A673 (cell line): ENCODE data around the gene GALNTL6. TPM values are rescaled to one million over a fixed set of nuclear protein-coding genes. Genes with fewer than 3 reads are reported as not detected.

Source experiments
- BruUV-seq: library from RNA; stranded (reverse); fragments of 400-500 nt; replicated peaks from 2 replicates; lab custom pipeline; 2021; lab: Mats Ljungman, UMichigan
- CTCF ChIA-PET: fragments of 300-600 bp; sonication (Branson Sonifier 250); formaldehyde crosslinking; loops from one replicate; lab custom pipeline; 2022; ENCODE audit warnings: antibody characterized with exemption; lab: Charles Lee
- POLR2A ChIA-PET: fragments of 300-600 bp; sonication (Branson Sonifier 250); formaldehyde crosslinking; loops from one replicate; lab custom pipeline; 2022; ENCODE audit warnings: antibody characterized with exemption; ENCODE audit not compliant: low non-redundant PET; lab: Charles Lee
- DNase-seq: peaks from one replicate; pipeline ENCODE4 v3.0.0-alpha.2; 2015; ENCODE audit warnings: low spot score
- H3K27ac ChIP-seq: fragments of 200-600 bp; sonication (generic); 2 replicates; pipeline ENCODE4 v1.5.1; 2016; ENCODE audit warnings: mixed run types, low read depth, mild to moderate bottlenecking, mixed read lengths, antibody characterized with exemption, low read length; ENCODE audit not compliant: poor library complexity, severe bottlenecking
- H3K27me3 ChIP-seq: fragments of 200-600 bp; sonication (generic); replicated peaks from 2 replicates; pipeline ENCODE4 v1.6.1; 2017; ENCODE audit warnings: mixed run types, low read depth, mild to moderate bottlenecking, mixed read lengths, antibody characterized with exemption, low read length; ENCODE audit not compliant: insufficient read depth, poor library complexity
- H3K36me3 ChIP-seq: fragments of 200-600 bp; sonication (generic); 2 replicates; pipeline ENCODE4 v1.6.1; 2016; ENCODE audit warnings: mixed run types, mild to moderate bottlenecking, mixed read lengths, antibody characterized with exemption, low read length; ENCODE audit not compliant: insufficient read depth, poor library complexity, severe bottlenecking
- H3K4me1 ChIP-seq: fragments of 200-600 bp; sonication (generic); 2 replicates; pipeline ENCODE4 v1.6.1; 2017; ENCODE audit warnings: mixed run types, mild to moderate bottlenecking, mixed read lengths, antibody characterized with exemption, low read length; ENCODE audit not compliant: insufficient read depth, poor library complexity, severe bottlenecking
- H3K4me3 ChIP-seq: fragments of 200-600 bp; sonication (generic); 2 replicates; pipeline ENCODE4 v1.5.1; 2016; ENCODE audit warnings: low read depth, mixed run types, mild to moderate bottlenecking, mixed read lengths, low read length; ENCODE audit not compliant: poor library complexity, severe bottlenecking
- H3K9me3 ChIP-seq: fragments of 200-600 bp; sonication (generic); 2 replicates; pipeline ENCODE4 v1.6.1; 2016; ENCODE audit warnings: mixed run types, low read depth, mild to moderate bottlenecking, mixed read lengths, antibody characterized with exemption, low read length; ENCODE audit not compliant: poor library complexity, severe bottlenecking
- EZH2 ChIP-seq: fragments of 200-600 bp; sonication (generic); IDR thresholded peaks from 2 replicates; pipeline ENCODE4 v1.6.1; 2017; ENCODE audit warnings: borderline replicate concordance, low read depth, mild to moderate bottlenecking, mixed read lengths, antibody characterized with exemption, low read length; ENCODE audit not compliant: poor library complexity, severe bottlenecking
- intact Hi-C: fragments of 100-400 bp; cut with micrococcal nuclease; formaldehyde crosslinking; loops from one replicate; pipeline ENCODE4 v1.10.0; 2022; ENCODE audit not compliant: unreplicated experiment
- total RNA-seq: library from RNA; stranded (reverse); gene quantifications from 2 replicates; pipeline ENCODE4 v1.2.3, GENCODE V29; 2021
- TF ChIP-seq, protein P1 (sequence below): fragments of 300-800, 200-600 bp; sonication (generic); conservative IDR thresholded peaks from 2 replicates; pipeline ENCODE4 v1.5.1; 2017; ENCODE audit warnings: low read depth, mild to moderate bottlenecking, antibody characterized with exemption, low read length, moderate library complexity, mixed read lengths

Gene GALNTL6
- total RNA-seq, 1 experiment from 2014 or later, result 0.30 TPM

DNA sequence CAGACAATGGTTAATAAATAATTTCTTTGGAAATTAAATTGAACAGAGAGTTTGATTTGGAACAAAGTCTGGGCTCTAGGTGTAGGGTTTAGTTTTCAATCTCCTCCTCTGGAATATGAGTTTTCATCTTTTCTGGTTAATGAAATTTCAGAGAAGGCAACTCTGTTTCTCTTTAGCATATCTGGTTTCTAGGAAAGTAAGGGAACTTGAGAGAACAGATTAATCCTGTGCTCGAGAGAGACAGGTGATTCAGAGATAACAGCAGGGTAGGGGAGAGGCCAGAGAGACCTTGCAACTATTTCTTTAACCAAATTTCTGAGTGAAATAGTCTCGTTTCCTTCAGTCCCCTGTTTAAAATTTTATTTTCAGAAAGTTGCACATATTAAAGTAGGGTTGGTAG is 275.4 kb downstream of the GALNTL6 start:
- CTCF ChIA-PET, result no interaction called here
- intact Hi-C loops, result no loop called here

DNA sequence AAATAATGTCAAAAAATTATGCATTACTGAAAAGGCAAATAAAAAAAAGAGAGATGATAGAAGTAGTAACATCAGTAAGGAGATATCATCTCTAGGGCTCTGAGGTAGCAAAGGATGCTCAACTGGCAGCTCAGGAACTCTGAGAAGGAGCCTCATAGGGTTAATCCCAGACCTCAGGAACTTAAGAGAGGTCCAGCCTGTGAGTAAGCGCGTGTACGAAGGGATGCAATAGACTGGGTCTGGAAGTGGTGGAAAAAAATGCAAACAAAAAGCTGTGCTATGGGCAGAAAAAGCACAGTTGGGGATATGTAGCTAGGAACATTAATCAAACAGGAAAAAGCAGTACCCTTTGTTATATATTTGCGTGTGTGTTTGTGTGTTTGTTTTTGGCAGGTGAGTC is 282.0 kb downstream of the GALNTL6 start:
- H3K36me3 ChIP-seq, result no peaks in the 10 kb centered on the region
- BruUV-seq, result no TSS peak
- H3K4me3 ChIP-seq, result no peak overlapping the region
- DNase-seq, result no peak
- no peaks in the 10 kb centered on the region for H3K9me3 ChIP-seq
- H3K27me3 ChIP-seq, result peaks cover 2% of the 10 kb centered on the region
- no peaks in the 10 kb centered on the region for H3K4me1 ChIP-seq
- intact Hi-C loops, result no loop called here
- ChIA-PET POLR2A (no interaction called here), CTCF (no interaction called here)
- H3K27ac ChIP-seq, result no peak overlapping the region
- TF ChIP-seq, protein P1, sequence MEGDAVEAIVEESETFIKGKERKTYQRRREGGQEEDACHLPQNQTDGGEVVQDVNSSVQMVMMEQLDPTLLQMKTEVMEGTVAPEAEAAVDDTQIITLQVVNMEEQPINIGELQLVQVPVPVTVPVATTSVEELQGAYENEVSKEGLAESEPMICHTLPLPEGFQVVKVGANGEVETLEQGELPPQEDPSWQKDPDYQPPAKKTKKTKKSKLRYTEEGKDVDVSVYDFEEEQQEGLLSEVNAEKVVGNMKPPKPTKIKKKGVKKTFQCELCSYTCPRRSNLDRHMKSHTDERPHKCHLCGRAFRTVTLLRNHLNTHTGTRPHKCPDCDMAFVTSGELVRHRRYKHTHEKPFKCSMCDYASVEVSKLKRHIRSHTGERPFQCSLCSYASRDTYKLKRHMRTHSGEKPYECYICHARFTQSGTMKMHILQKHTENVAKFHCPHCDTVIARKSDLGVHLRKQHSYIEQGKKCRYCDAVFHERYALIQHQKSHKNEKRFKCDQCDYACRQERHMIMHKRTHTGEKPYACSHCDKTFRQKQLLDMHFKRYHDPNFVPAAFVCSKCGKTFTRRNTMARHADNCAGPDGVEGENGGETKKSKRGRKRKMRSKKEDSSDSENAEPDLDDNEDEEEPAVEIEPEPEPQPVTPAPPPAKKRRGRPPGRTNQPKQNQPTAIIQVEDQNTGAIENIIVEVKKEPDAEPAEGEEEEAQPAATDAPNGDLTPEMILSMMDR, result no peak
- no peak for TF ChIP-seq EZH2

More for the DNA sequence above, 275.4 kb downstream of the GALNTL6 start:
- no peak overlapping the region for H3K27ac ChIP-seq
- H3K9me3 ChIP-seq, result no peaks in the 10 kb centered on the region
- no peak for TF ChIP-seq EZH2
- TF ChIP-seq, protein P1, result no peak
- no peaks in the 10 kb centered on the region for H3K4me1 ChIP-seq
- H3K27me3 ChIP-seq, result no peaks in the 10 kb centered on the region
- DNase-seq, result no peak
- POLR2A ChIA-PET, result no interaction called here
- BruUV-seq, result no TSS peak
- H3K36me3 ChIP-seq, result no peaks in the 10 kb centered on the region
- no peak overlapping the region for H3K4me3 ChIP-seq

DNA sequence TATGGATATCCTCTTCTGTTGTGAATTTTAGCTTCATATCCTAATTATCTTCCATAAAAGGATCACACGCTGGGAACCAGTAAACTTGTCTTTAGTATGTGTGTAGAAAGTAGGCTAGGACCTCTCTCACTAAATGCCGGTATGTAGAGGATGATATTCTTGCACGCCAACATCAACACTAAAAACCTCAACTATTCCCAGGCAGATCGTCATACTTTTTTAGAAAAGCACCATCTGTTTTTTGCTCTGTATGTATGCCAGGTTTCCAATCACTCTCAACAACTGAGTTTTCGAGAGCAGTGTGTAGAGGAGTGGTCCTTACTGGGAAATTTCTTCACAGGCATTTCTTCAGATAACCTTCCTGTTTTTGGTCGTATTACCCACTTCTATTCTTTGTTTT is 283.6 kb downstream of the GALNTL6 start:
- POLR2A ChIA-PET, result no interaction called here
- H3K27ac ChIP-seq, result no peak overlapping the region
- intact Hi-C loops, result no loop called here
- no peaks in the 10 kb centered on the region for H3K36me3 ChIP-seq
- no TSS peak for BruUV-seq
- H3K4me3 ChIP-seq, result no peak overlapping the region
- TF ChIP-seq, protein P1, result no peak
- TF ChIP-seq EZH2, result no peak
- CTCF ChIA-PET, result no interaction called here
- H3K9me3 ChIP-seq, result no peaks in the 10 kb centered on the region
- no peaks in the 10 kb centered on the region for H3K4me1 ChIP-seq
- peaks cover 2% of the 10 kb centered on the region for H3K27me3 ChIP-seq
- DNase-seq, result no peak
